Skeletal muscle satellite cell (primary cell): Measurements from ENCODE around the gene UNC50.

Source experiments
- H3K27me3 ChIP-seq: 2 replicates; pipeline ENCODE4 v1.7.0; 2013; ENCODE audit warnings: low read length; ENCODE audit not compliant: control insufficient read depth, insufficient read depth
- H3K36me3 ChIP-seq: 2 replicates; pipeline ENCODE4 v1.7.0; 2013; ENCODE audit warnings: mild to moderate bottlenecking, control low read depth, low read length; ENCODE audit not compliant: insufficient read depth
- H3K4me1 ChIP-seq: 2 replicates; pipeline ENCODE4 v1.7.0; 2013; ENCODE audit warnings: low read length; ENCODE audit not compliant: control insufficient read depth, insufficient read depth
- H3K4me2 ChIP-seq: 2 replicates; pipeline ENCODE4 v1.7.0; 2013; ENCODE audit warnings: mild to moderate bottlenecking, low read length
- H3K4me3 ChIP-seq: 2 replicates; pipeline ENCODE4 v1.7.0; 2013; ENCODE audit warnings: low read length
- H3K9ac ChIP-seq: 2 replicates; pipeline ENCODE4 v1.7.0; 2013; ENCODE audit warnings: mild to moderate bottlenecking, low read depth, low read length, moderate library complexity
- H3K9me3 ChIP-seq: replicated peaks from 2 replicates; pipeline ENCODE4 v1.7.0; 2013; ENCODE audit warnings: mild to moderate bottlenecking, control low read depth, low read length

The UNC50 gene

GRCh38 chr2:98568161-98568956 lies 40.0 kb upstream of the UNC50 start:
- Histone ChIP-seq H3K27me3 (no peaks in the 10 kb centered on the region), H3K4me1 (peaks cover 8% of the 10 kb centered on the region), H3K36me3 (peaks cover 30% of the 10 kb centered on the region), H3K9me3 (no peaks in the 10 kb centered on the region), H3K4me3 (no peak overlapping the region), H3K4me2 (no peak overlapping the region), H3K9ac (no peak overlapping the region)

GRCh38 chr2:98569197-98569793 lies 39.1 kb upstream of the UNC50 start:
- Histone ChIP-seq H3K9me3 (no peaks in the 10 kb centered on the region), H3K9ac (no peak overlapping the region), H3K4me1 (peaks cover 8% of the 10 kb centered on the region), H3K36me3 (peaks cover 33% of the 10 kb centered on the region), H3K4me3 (no peak overlapping the region), H3K4me2 (no peak overlapping the region), H3K27me3 (no peaks in the 10 kb centered on the region)

DNA sequence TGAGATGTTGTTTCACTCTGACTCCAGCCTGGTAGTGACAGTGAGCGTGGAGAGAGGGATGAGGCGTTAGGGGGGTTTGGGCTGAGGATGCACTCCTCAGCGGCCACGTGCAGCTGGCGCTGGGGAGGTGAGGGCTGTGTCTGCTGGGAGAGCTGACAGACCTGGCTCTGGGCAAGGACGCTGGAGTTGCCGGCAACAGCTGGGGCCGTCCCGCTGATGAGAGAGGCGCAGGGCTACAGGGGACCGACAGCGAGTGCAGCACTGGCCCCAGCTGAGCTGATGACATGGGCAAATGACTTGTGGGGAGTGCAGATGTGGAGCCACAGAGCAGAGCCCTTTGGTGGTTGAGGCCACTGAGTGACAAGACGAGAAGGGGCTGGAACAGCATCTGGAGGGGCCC lies 38.5 kb upstream of the UNC50 start:
- H3K36me3 ChIP-seq: peaks cover 33% of the 10 kb centered on the region
- no peak overlapping the region for H3K4me3 ChIP-seq
- no peak overlapping the region for H3K4me2 ChIP-seq
- no peaks in the 10 kb centered on the region for H3K27me3 ChIP-seq
- no peak overlapping the region for H3K9ac ChIP-seq
- peaks cover 8% of the 10 kb centered on the region for H3K4me1 ChIP-seq
- H3K9me3 ChIP-seq: no peaks in the 10 kb centered on the region

DNA sequence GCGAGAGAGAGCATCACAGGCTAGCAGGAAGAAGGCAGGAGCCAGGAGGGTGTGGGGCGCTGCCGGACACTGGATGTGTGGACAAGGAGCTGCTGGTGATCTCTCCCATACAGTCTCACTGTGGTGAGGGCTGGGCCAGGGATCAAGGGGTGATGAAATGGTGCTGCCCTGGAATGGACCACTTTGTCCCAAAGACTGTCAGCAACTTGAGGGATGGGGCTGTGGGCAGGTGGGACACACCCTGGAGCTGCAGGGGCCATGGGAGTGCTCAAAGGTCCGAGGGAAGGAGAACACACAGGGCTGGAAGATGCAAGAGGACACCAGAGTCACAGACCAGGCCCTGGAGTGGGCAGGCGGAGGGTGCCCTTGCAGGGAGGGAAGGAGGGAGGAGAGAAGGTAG lies 38.0 kb upstream of the UNC50 start:
- peaks cover 33% of the 10 kb centered on the region for H3K36me3 ChIP-seq
- H3K4me3 ChIP-seq: no peak overlapping the region
- H3K9ac ChIP-seq: no peak overlapping the region
- H3K4me2 ChIP-seq: no peak overlapping the region
- H3K27me3 ChIP-seq: no peaks in the 10 kb centered on the region
- peaks cover 8% of the 10 kb centered on the region for H3K4me1 ChIP-seq
- H3K9me3 ChIP-seq: no peaks in the 10 kb centered on the region

DNA sequence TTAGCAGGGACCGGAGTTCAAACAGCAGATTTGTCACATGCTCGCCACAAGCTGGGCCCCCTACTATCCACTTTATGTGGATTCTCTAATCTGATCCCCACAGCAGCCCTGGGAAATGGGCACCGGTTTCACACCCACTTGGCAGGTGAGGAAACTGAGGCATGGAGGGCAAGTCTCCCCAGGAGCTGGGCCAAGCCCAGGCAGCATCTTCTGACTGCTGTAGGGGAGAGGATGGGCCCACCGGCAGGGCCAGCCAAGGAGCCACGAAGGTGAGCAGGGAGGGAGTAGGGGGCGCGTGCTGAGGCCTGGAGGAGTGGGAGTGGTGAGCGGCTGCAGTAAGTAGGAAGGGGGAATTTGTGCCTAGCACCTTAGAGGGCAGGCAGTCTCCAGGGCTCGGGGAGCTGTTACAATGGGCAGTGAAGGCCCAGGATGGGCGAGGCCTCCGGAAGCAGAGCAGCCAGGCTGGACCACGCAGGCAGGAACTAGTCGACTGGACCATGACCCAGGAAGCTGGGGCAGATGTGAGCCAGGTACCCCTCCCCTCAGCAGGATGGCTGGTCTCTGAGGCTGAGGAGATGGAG lies 37.2 kb upstream of the UNC50 start:
- no peak overlapping the region for H3K4me2 ChIP-seq
- no peaks in the 10 kb centered on the region for H3K9me3 ChIP-seq
- H3K9ac ChIP-seq: no peak overlapping the region
- no peak overlapping the region for H3K4me3 ChIP-seq
- H3K27me3 ChIP-seq: no peaks in the 10 kb centered on the region
- peaks cover 8% of the 10 kb centered on the region for H3K4me1 ChIP-seq
- peaks cover 35% of the 10 kb centered on the region for H3K36me3 ChIP-seq

DNA sequence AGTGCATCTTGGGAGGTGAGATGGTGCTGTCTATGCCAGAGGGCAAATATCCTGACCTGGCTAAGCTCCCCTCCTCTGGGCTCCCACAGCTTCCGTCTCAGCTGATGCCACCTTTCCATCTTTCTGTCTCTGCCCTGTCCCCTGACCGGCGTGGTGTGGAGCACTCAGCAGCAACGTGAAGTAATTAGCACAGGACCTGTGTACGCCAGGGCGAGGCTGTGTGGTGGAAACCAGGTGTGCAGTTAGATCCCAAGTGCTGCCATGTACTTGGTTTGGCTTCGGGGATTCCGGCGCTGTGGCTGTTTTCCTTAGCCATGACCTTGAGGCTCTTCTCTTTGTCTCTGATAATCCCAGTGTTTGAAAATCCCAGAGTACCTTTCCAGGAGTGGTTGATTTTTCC lies 36.6 kb upstream of the UNC50 start:
- Histone ChIP-seq H3K9me3 (no peaks in the 10 kb centered on the region), H3K9ac (no peak overlapping the region), H3K4me1 (peaks cover 8% of the 10 kb centered on the region), H3K4me2 (no peak overlapping the region), H3K36me3 (peaks cover 31% of the 10 kb centered on the region), H3K27me3 (no peaks in the 10 kb centered on the region), H3K4me3 (no peak overlapping the region)

DNA sequence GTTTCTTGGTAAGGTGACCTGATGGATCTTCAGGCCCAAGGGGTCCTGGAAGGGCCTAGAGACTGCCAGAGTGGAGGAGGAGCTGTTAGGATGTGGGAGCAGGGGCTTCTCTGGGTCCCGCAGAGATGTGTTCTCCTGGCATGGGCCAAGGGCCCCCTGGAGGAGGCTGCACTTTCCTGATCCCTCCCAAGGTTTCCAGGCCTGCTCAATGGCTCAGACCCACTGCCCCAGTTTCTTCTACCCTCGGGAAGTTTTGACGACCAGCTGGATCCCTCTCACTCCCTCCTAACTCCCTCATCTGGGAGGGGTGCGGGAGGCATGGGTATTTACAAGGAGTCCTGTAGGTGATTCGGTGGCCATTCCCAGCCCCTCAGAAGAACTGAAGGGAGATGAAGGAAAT lies 36.2 kb upstream of the UNC50 start:
- no peak overlapping the region for H3K4me2 ChIP-seq
- H3K36me3 ChIP-seq: peaks cover 31% of the 10 kb centered on the region
- H3K9ac ChIP-seq: no peak overlapping the region
- no peaks in the 10 kb centered on the region for H3K27me3 ChIP-seq
- H3K9me3 ChIP-seq: no peaks in the 10 kb centered on the region
- no peak overlapping the region for H3K4me3 ChIP-seq
- H3K4me1 ChIP-seq: peaks cover 8% of the 10 kb centered on the region

DNA sequence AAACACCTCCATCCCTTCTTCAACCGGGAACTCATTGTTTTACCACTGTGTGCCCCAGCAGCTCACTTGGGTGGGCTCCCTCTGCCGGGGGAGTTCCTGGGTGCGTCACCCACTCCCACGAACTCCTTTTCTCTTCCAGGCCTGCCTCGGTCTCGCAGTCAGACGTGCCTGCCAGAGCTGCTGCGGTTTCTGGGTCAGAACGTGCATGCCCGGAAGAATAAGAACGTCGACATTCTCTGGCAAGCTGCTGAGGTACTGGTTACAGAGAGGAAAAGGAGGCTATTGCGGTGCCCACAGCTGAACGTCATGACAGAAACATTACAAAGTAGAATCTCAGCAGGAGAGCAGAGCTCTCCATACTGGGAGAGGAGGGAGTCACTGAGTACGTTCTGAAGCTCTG lies 35.7 kb upstream of the UNC50 start:
- H3K36me3 ChIP-seq: peaks cover 31% of the 10 kb centered on the region
- H3K4me1 ChIP-seq: peaks cover 8% of the 10 kb centered on the region
- no peaks in the 10 kb centered on the region for H3K9me3 ChIP-seq
- no peak overlapping the region for H3K9ac ChIP-seq
- no peaks in the 10 kb centered on the region for H3K27me3 ChIP-seq
- no peak overlapping the region for H3K4me2 ChIP-seq
- H3K4me3 ChIP-seq: no peak overlapping the region

GRCh38 chr2:98573426-98573825 lies 35.0 kb upstream of the UNC50 start:
- Histone ChIP-seq H3K36me3 (peaks cover 28% of the 10 kb centered on the region), H3K4me3 (no peak overlapping the region), H3K9me3 (no peaks in the 10 kb centered on the region), H3K4me1 (peaks cover 2% of the 10 kb centered on the region), H3K27me3 (no peaks in the 10 kb centered on the region), H3K4me2 (no peak overlapping the region), H3K9ac (no peak overlapping the region)

GRCh38 chr2:98576666-98577312 lies 31.6 kb upstream of the UNC50 start:
- peaks cover 10% of the 10 kb centered on the region for H3K36me3 ChIP-seq
- no peak overlapping the region for H3K4me2 ChIP-seq
- H3K27me3 ChIP-seq: no peaks in the 10 kb centered on the region
- no peak overlapping the region for H3K9ac ChIP-seq
- no peaks in the 10 kb centered on the region for H3K4me1 ChIP-seq
- no peaks in the 10 kb centered on the region for H3K9me3 ChIP-seq
- no peak overlapping the region for H3K4me3 ChIP-seq

GRCh38 chr2:98577313-98577712 lies 31.1 kb upstream of the UNC50 start:
- no peak overlapping the region for H3K9ac ChIP-seq
- H3K27me3 ChIP-seq: no peaks in the 10 kb centered on the region
- no peak overlapping the region for H3K4me2 ChIP-seq
- no peak overlapping the region for H3K4me3 ChIP-seq
- no peaks in the 10 kb centered on the region for H3K4me1 ChIP-seq
- no peaks in the 10 kb centered on the region for H3K9me3 ChIP-seq
- H3K36me3 ChIP-seq: peaks cover 12% of the 10 kb centered on the region
